ENCODE results near the gene C20orf96. TPM values are rescaled to one million over a fixed set of nuclear protein-coding genes. Genes with fewer than 3 reads are reported as not detected.

The C20orf96 gene
- total RNA-seq, 1 experiment from 2014 or later: 25.7 TPM

DNA sequence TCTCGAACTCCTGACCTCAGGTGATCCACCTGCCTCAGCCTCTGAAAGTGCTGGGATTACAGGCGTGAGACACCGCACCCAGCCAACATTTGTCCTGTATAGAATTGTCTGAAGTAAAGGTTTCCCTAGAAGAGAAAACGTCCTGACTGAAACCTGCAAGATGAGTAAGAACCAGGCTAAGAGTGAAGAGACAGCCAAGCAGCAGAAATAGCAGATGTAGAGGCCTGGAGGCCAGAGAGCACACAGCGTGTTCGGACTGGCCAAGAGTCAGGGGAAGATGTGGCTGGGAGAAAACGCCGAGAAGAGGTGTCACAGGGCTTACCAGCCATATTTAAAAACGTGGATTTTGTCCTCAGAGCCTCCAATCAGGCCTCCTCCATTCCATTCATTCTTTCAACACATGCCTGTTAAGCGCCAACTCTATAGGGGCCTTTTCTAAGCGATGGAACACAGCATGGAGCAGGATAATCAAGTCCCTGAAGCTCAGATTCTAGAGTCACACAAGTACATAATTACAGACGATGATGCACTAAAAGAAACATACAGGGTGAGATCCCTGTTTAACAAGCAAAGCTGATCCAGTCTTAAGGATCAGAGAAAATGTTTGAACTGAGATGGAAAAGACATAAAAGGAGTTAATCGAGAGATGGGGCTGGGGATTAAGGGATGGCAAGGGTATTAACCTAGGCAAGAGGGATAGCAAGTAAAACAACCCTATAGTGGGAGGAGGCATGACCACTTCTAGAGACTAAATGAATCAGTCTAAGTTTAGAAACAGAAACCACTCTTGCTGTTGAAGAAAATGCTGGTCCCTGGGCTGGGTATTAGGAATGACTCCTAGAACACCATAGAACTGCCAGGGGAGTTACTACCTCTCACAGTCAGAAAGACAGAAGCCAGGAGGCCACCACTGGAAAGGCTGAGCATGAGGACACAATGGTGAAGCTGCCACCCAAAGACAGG is 11.6 kb upstream of the C20orf96 start:
- no TSS peak for BruUV-seq (replicated peaks)
- no peak overlapping the region for H3K27ac ChIP-seq
- no peaks in the 10 kb centered on the region for H3K9me3 ChIP-seq (ENCODE audit: insufficient read depth, low read depth)
- TF ChIP-seq EZH2 (IDR thresholded peaks at IDR 0.05; ENCODE audit: low read depth): no peak
- TF ChIP-seq, protein P1, sequence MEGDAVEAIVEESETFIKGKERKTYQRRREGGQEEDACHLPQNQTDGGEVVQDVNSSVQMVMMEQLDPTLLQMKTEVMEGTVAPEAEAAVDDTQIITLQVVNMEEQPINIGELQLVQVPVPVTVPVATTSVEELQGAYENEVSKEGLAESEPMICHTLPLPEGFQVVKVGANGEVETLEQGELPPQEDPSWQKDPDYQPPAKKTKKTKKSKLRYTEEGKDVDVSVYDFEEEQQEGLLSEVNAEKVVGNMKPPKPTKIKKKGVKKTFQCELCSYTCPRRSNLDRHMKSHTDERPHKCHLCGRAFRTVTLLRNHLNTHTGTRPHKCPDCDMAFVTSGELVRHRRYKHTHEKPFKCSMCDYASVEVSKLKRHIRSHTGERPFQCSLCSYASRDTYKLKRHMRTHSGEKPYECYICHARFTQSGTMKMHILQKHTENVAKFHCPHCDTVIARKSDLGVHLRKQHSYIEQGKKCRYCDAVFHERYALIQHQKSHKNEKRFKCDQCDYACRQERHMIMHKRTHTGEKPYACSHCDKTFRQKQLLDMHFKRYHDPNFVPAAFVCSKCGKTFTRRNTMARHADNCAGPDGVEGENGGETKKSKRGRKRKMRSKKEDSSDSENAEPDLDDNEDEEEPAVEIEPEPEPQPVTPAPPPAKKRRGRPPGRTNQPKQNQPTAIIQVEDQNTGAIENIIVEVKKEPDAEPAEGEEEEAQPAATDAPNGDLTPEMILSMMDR (conservative IDR thresholded peaks at IDR 0.05): no peak
- H4K20me1 ChIP-seq (ENCODE audit: insufficient read depth): peaks cover 28% of the 10 kb centered on the region
- no peak for DNase-seq
- POLR2A ChIA-PET (ENCODE audit: unreplicated experiment): no interaction called here
- no peak overlapping the region for H2AFZ ChIP-seq
- intact Hi-C loops (cut with micrococcal nuclease; ENCODE audit: unreplicated experiment): no loop called here
- H3K4me3 ChIP-seq: no peak overlapping the region
- no peaks in the 10 kb centered on the region for H3K9me2 ChIP-seq (ENCODE audit: insufficient read depth)
- peaks cover 42% of the 10 kb centered on the region for H3K79me2 ChIP-seq (ENCODE audit: low read depth)
- peaks cover 20% of the 10 kb centered on the region for H3K4me1 ChIP-seq (replicated peaks; ENCODE audit: insufficient read depth)
- peaks cover 6% of the 10 kb centered on the region; the same call in 1 of the 2 replicates for H3K36me3 ChIP-seq (ENCODE audit: low read depth)
- H3K27me3 ChIP-seq (ENCODE audit: insufficient read depth, low read depth): no peaks in the 10 kb centered on the region
- no peak overlapping the region for H3K4me2 ChIP-seq
- CTCF ChIA-PET: no interaction called here
- H3F3A ChIP-seq (ENCODE audit: insufficient read depth, low read depth): peaks cover 31% of the 10 kb centered on the region

DNA sequence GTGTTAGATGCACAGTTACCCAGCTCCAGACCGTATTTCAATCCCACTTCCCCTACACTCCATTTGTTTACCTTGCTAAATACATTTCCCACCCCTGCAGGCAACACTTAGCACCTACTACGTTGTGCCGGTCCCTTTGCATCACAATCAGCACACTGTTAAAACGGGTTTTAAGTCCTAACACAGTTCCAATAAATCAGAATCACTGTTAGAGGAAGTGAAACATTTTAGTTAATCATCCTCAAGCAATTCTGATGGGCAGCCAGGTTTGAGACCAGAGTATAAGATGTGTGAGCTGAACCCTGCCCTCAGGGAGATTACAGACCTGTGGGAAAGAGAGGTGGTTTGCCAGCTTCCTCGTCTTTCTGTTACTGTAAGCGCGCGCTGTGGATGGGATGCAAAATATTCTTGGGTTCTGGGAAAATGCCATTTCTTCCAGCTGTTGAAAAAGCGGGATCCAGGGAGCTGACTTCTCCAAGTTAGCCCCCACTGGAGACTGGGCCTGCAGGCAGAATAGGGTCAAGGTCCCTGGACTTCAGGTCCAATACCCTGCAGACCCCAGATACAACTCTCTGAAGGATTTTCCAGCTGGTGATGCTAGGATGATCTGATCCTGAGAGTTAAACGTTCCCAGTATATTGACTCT is 9.9 kb upstream of the C20orf96 start:
- POLR2A ChIA-PET (ENCODE audit: unreplicated experiment): interaction anchor here (1.3 kb wide), 1 partner anchor 21 kb away, joined by 12 read pairs; no protein-coding TSS in a partner anchor
- no peak for DNase-seq

More for the DNA sequence above, 9.9 kb upstream of the C20orf96 start:
- Histone ChIP-seq H3K4me3 (peak overlapping the region; percentile 82; the same call in 1 of the 2 replicates), H3K36me3 (ENCODE audit: low read depth) (peaks cover 6% of the 10 kb centered on the region; the same call in 1 of the 2 replicates), H4K20me1 (ENCODE audit: insufficient read depth) (peaks cover 28% of the 10 kb centered on the region), H3K79me2 (ENCODE audit: low read depth) (peaks cover 42% of the 10 kb centered on the region), H2AFZ (no peak overlapping the region), H3K27me3 (ENCODE audit: insufficient read depth, low read depth) (no peaks in the 10 kb centered on the region), H3K4me1 (replicated peaks; ENCODE audit: insufficient read depth) (peaks cover 27% of the 10 kb centered on the region), H3K9me3 (ENCODE audit: insufficient read depth, low read depth) (no peaks in the 10 kb centered on the region), H3K27ac (no peak overlapping the region), H3K4me2 (peak overlapping the region; percentile 87), H3K9me2 (ENCODE audit: insufficient read depth) (no peaks in the 10 kb centered on the region), H3F3A (ENCODE audit: insufficient read depth, low read depth) (peaks cover 41% of the 10 kb centered on the region)
- CTCF ChIA-PET: no interaction called here
- no TSS peak for BruUV-seq (replicated peaks)
- TF ChIP-seq, protein P1 (conservative IDR thresholded peaks at IDR 0.05): no peak
- intact Hi-C loops (cut with micrococcal nuclease; ENCODE audit: unreplicated experiment): no loop called here

Measured in PC-9 (cell line).